Loucy (cell line): ENCODE data around the gene AP3D1.
"Not testable (repeated sequence)": the region's sequence is repeated elsewhere in the genome, so short reads cannot be mapped to it uniquely, and the experiment has no call there.

Experiments used
- H2AFZ ChIP-seq: fragments of 200-600 bp; sonication (generic); 2 replicates; pipeline ENCODE4 v1.6.0; 2016; ENCODE audit warnings: antibody characterized with exemption, mild to moderate bottlenecking, low read length, moderate library complexity
- H3F3A ChIP-seq: fragments of 200-600 bp; 2 replicates; pipeline ENCODE4 v1.6.0; 2016; ENCODE audit warnings: antibody characterized with exemption, low read depth, mild to moderate bottlenecking
- H3K27me3 ChIP-seq: fragments of 200-600 bp; sonication (generic); 2 replicates; pipeline ENCODE4 v1.6.1; 2014; ENCODE audit warnings: low read length, mild to moderate bottlenecking; ENCODE audit not compliant: insufficient read depth, poor library complexity, severe bottlenecking
- H3K36me3 ChIP-seq: fragments of 200-600 bp; sonication (generic); 2 replicates; pipeline ENCODE4 v1.6.1; 2016; ENCODE audit warnings: low read length; ENCODE audit not compliant: insufficient read depth
- H3K4me1 ChIP-seq: fragments of 200-600 bp; sonication (generic); 2 replicates; pipeline ENCODE4 v1.5.1; 2014; ENCODE audit warnings: low read length, mild to moderate bottlenecking; ENCODE audit not compliant: insufficient read depth, poor library complexity, severe bottlenecking
- H3K4me2 ChIP-seq: fragments of 200-600 bp; sonication (generic); 2 replicates; pipeline ENCODE4 v1.6.0; 2014; ENCODE audit warnings: antibody characterized with exemption, low read length, low read depth, mild to moderate bottlenecking; ENCODE audit not compliant: poor library complexity, severe bottlenecking
- H3K4me3 ChIP-seq: fragments of 200-600 bp; sonication (generic); 2 replicates; pipeline ENCODE4 v1.5.1; 2014; ENCODE audit warnings: low read length, mild to moderate bottlenecking, mixed read lengths; ENCODE audit not compliant: poor library complexity, severe bottlenecking
- H3K79me2 ChIP-seq: fragments of 200-600 bp; sonication (generic); 2 replicates; pipeline ENCODE4 v1.6.1; 2014; ENCODE audit warnings: low read length; ENCODE audit not compliant: insufficient read depth
- H3K9ac ChIP-seq: fragments of 200-600 bp; sonication (generic); 2 replicates; pipeline ENCODE4 v1.6.0; 2014; ENCODE audit warnings: mild to moderate bottlenecking, low read depth, low read length, moderate library complexity; ENCODE audit not compliant: poor library complexity, severe bottlenecking
- H3K9me2 ChIP-seq: fragments of 200-600 bp; sonication (generic); replicated peaks from 2 replicates; pipeline ENCODE4 v1.6.1; 2016; ENCODE audit warnings: low read depth, low read length, mixed read lengths
- H3K9me3 ChIP-seq: fragments of 200-600 bp; sonication (generic); 2 replicates; pipeline ENCODE4 v1.6.1; 2014; ENCODE audit warnings: mild to moderate bottlenecking, antibody characterized with exemption, low read length, low read depth; ENCODE audit not compliant: insufficient read depth
- H4K20me1 ChIP-seq: fragments of 200-600 bp; sonication (generic); 2 replicates; pipeline ENCODE4 v1.6.0; 2014; ENCODE audit warnings: antibody characterized with exemption, low read length, mild to moderate bottlenecking; ENCODE audit not compliant: insufficient read depth, poor library complexity, severe bottlenecking
- CTCF ChIP-seq: fragments of 200-600 bp; sonication (generic); conservative IDR thresholded peaks from 2 replicates; pipeline ENCODE4 v1.5.1; 2014; ENCODE audit warnings: mild to moderate bottlenecking, antibody characterized with exemption, low read length
- EZH2phosphoT487 ChIP-seq: fragments of 200-600 bp; IDR thresholded peaks from 2 replicates; pipeline ENCODE4 v1.6.1; 2018; ENCODE audit warnings: antibody characterized with exemption, mild to moderate bottlenecking, moderate library complexity, borderline replicate concordance

Gene AP3D1

GRCh38 chr19:2151339-2152229 lies at the start of gene AP3D1:
Gene AP3D1 (minus strand): TSS chr19:2151566. CDS start chr19:2151334, 232 bp downstream.
- Histone ChIP-seq H3K79me2 (peaks cover 46% of the 10 kb centered on the region), H3K4me2 (peak within 1 kb of the TSS; percentile 94), H3F3A (no peaks in the 10 kb centered on the region), H3K9ac (peak within 1 kb of the TSS; percentile 99), H3K9me2 (no peaks in the 10 kb centered on the region), H3K36me3 (no peaks in the 10 kb centered on the region), H2AFZ (no peak within 1 kb of the TSS; the same call in 1 of the 2 replicates), H3K27me3 (no peaks in the 10 kb centered on the region), H3K9me3 (no peaks in the 10 kb centered on the region), H3K4me3 (peak within 1 kb of the TSS; percentile 100), H3K4me1 (peaks cover 34% of the 10 kb centered on the region), H4K20me1 (peaks cover 30% of the 10 kb centered on the region)
- no peak for TF ChIP-seq CTCF
- no peak for TF ChIP-seq EZH2phosphoT487

- H3F3A ChIP-seq, H2AFZ ChIP-seq, H3K4me2 ChIP-seq, H3K9me2 ChIP-seq, H3K27me3 ChIP-seq, H3K9ac ChIP-seq, H3K9me3 ChIP-seq, H3K4me3 ChIP-seq, H3K4me1 ChIP-seq: not testable (repeated sequence)
- H4K20me1 ChIP-seq: peaks cover 33% of the 10 kb centered on the region
- H3K79me2 ChIP-seq: peaks cover 50% of the 10 kb centered on the region; the same call in 1 of the 2 replicates
- H3K36me3 ChIP-seq: peaks cover 66% of the 10 kb centered on the region; the same call in 1 of the 2 replicates
These were observed 49.4 kb upstream of the AP3D1 start for GRCh38 chr19:2200624-2201294.

- TF ChIP-seq EZH2phosphoT487: no peak
- TF ChIP-seq CTCF: no peak
- Histone ChIP-seq H3K4me2 (no peak overlapping the region), H3F3A (no peaks in the 10 kb centered on the region), H3K9ac (no peak overlapping the region), H3K79me2 (peaks cover 52% of the 10 kb centered on the region; the same call in 1 of the 2 replicates), H3K36me3 (peaks cover 67% of the 10 kb centered on the region; the same call in 1 of the 2 replicates), H3K9me3 (no peaks in the 10 kb centered on the region), H4K20me1 (peaks cover 33% of the 10 kb centered on the region), H3K4me1 (no peaks in the 10 kb centered on the region), H2AFZ (no peak overlapping the region), H3K9me2 (no peaks in the 10 kb centered on the region), H3K4me3 (no peak overlapping the region), H3K27me3 (no peaks in the 10 kb centered on the region)
These were observed 48.7 kb upstream of the AP3D1 start for GRCh38 chr19:2199861-2200623.
